Gastrocnemius medialis (tissue), 4 donors: ENCODE measurements around the gene SMIM10L1. TPM values are rescaled to one million over a fixed set of nuclear protein-coding genes. Genes with fewer than 3 reads are reported as not detected.

ENCODE experiments used
- ATAC-seq, 2 donors: fragments of 150-250 bp; one replicate each; pipeline ENCODE4 v1.9.1; 2016
- DNase-seq, 2 donors: peaks; one replicate each; pipeline ENCODE4 v3.0.0-alpha.2; 2019
- H3K27ac ChIP-seq, 4 donors: fragments of 200-600 bp; sonication (generic); 1 replicate in 1 of 4; 2 replicates in 3 of 4; pipeline ENCODE4 v1.5.1; 2016 to 2018; ENCODE audit warnings: mild to moderate bottlenecking in 2 of 4, moderate library complexity in 1 of 4
- H3K27me3 ChIP-seq, 3 donors: fragments of 200-600 bp; sonication (generic) in 2 of 3; 1 replicate in 1 of 3; 2 replicates in 2 of 3; pipeline versions ENCODE4 v1.5.1 to v1.6.0; 2016 to 2019; ENCODE audit warnings: mild to moderate bottlenecking in 1 of 3, moderate library complexity in 1 of 3
- H3K36me3 ChIP-seq, 2 donors: fragments of 200-600 bp; sonication (generic) in 1 of 2; one replicate each; pipeline ENCODE4 v1.5.1; 2017 to 2018
- H3K4me1 ChIP-seq, 2 donors: fragments of 200-600 bp; sonication (generic) in 1 of 2; one replicate each; pipeline ENCODE4 v1.5.1; 2016 to 2017; ENCODE audit warnings: mild to moderate bottlenecking in 2 of 2
- H3K4me3 ChIP-seq, 4 donors: fragments of 200-600 bp; sonication (generic) in 3 of 4; 1 replicate in 1 of 4; 2 replicates in 3 of 4; pipeline ENCODE4 v1.5.1; 2016 to 2019; ENCODE audit warnings: mild to moderate bottlenecking in 2 of 4
- H3K9me3 ChIP-seq, 3 donors: fragments of 200-600 bp; sonication (generic) in 2 of 3; 1 replicate in 1 of 3; 2 replicates in 2 of 3; pipeline ENCODE4 v1.5.1; 2016 to 2019
- CTCF ChIP-seq, 5 experiments: fragments of 450-650 bp in 3 of 5; fragments of 200-600 bp in 2 of 5; sonication (generic) in 2 of 5; IDR thresholded peaks in 4 of 5; conservative IDR thresholded peaks in 1 of 5; 1 replicate in 4 of 5; 2 replicates in 1 of 5; pipeline ENCODE4 v1.5.1; 2016 to 2019; ENCODE audit warnings: antibody characterized with exemption in 5 of 5, mild to moderate bottlenecking in 3 of 5, moderate library complexity in 3 of 5
- POLR2A ChIP-seq, 2 donors: fragments of 450-650 bp; IDR thresholded peaks; one replicate each; pipeline ENCODE4 v1.6.1; 2017; ENCODE audit warnings: antibody characterized with exemption in 2 of 2, mild to moderate bottlenecking in 2 of 2, moderate library complexity in 2 of 2
- in situ Hi-C, 4 donors: fragments of 200-750 bp; cut with MboI; loops; one replicate each; pipeline versions ENCODE4 v1.15.0 to v1.8.0; 2017; ENCODE audit warnings: low sequenced_read_pairs in 4 of 4
- intact Hi-C: fragments of 100-400 bp; cut with DNase I; formaldehyde crosslinking; loops from one replicate; pipeline ENCODE4 v1.15.1; 2023; ENCODE audit warnings: low total_unique reads
- total RNA-seq, 4 donors: library from RNA; depleted of rRNA; stranded (reverse); fragments of >200 nt; gene quantifications; one replicate each; pipeline versions ENCODE4 v1.1.0 to v1.2.3, GENCODE V29; 2016

SMIM10L1 gene
- total RNA-seq, 4 donors from 2014 or later = 13.4 to 20.7 (median 16.2) TPM

- Histone ChIP-seq H3K4me1 (no peaks in the 10 kb centered on the region), H3K4me3 (no peak overlapping the region), H3K27me3 (no peaks in the 10 kb centered on the region), H3K36me3 (no peaks in the 10 kb centered on the region), H3K9me3 (no peaks in the 10 kb centered on the region), H3K27ac (no peak overlapping the region)
- DNase-seq (no peak), ATAC-seq (no peak)
- intact Hi-C loops (no loop called here), in situ Hi-C loops (loop anchor here in 1 of 4 donors (25.0 kb wide), 1 partner anchor 570 kb away; the partner anchor contains the start of gene MAGOHB)
- TF ChIP-seq CTCF (IDR thresholded peaks at IDR 0.05 in 4 of 5, conservative IDR thresholded peaks at IDR 0.05 in 1 of 5) = no peak
- no peak for TF ChIP-seq POLR2A (IDR thresholded peaks at IDR 0.05)
Observed at GRCh38 chr12:11182529-11182928, 11.5 kb downstream of the SMIM10L1 start.

GRCh38 chr12:11183011-11183410, 12.0 kb downstream of the SMIM10L1 start:
- intact Hi-C loops = no loop called here

GRCh38 chr12:11186837-11187236, 15.8 kb downstream of the SMIM10L1 start, which contains the start of gene TAS2R42:
Gene TAS2R42, minus strand, starts transcription at chr12:11186937. Its CDS starts 0 bp downstream, at chr12:11186937.
- ATAC-seq (no peak), DNase-seq (no peak)
- no peaks in the 10 kb centered on the region for H3K36me3 ChIP-seq
- no peaks in the 10 kb centered on the region for H3K27me3 ChIP-seq
- no peak for TF ChIP-seq POLR2A (IDR thresholded peaks at IDR 0.05)
- no peak for TF ChIP-seq CTCF (IDR thresholded peaks at IDR 0.05 in 4 of 5, conservative IDR thresholded peaks at IDR 0.05 in 1 of 5)
- in situ Hi-C loops = loop anchor here in 1 of 4 donors (25.0 kb wide), 1 partner anchor 575 kb away; the partner anchor contains the start of gene MAGOHB
- no peak within 1 kb of the TSS for H3K27ac ChIP-seq
- no peak within 1 kb of the TSS for H3K4me3 ChIP-seq
- intact Hi-C loops = no loop called here
- H3K4me1 ChIP-seq = no peaks in the 10 kb centered on the region
- H3K9me3 ChIP-seq = no peaks in the 10 kb centered on the region

More at GRCh38 chr12:11183011-11183410, 12.0 kb downstream of the SMIM10L1 start:
- Histone ChIP-seq H3K9me3 (no peaks in the 10 kb centered on the region), H3K4me3 (no peak overlapping the region), H3K27me3 (no peaks in the 10 kb centered on the region), H3K36me3 (no peaks in the 10 kb centered on the region), H3K27ac (no peak overlapping the region), H3K4me1 (no peaks in the 10 kb centered on the region)
- in situ Hi-C loops = loop anchor here in 1 of 4 donors (25.0 kb wide), 1 partner anchor 571 kb away; the partner anchor contains the start of gene MAGOHB
- no peak for DNase-seq
- ATAC-seq = no peak
- TF ChIP-seq CTCF (IDR thresholded peaks at IDR 0.05 in 4 of 5, conservative IDR thresholded peaks at IDR 0.05 in 1 of 5) (no peak), POLR2A (IDR thresholded peaks at IDR 0.05) (no peak)

GRCh38 chr12:11202811-11203210, 31.8 kb downstream of the SMIM10L1 start:
- no peak overlapping the region for H3K27ac ChIP-seq
- no peaks in the 10 kb centered on the region for H3K9me3 ChIP-seq
- DNase-seq (no peak), ATAC-seq (no peak)
- no peaks in the 10 kb centered on the region for H3K36me3 ChIP-seq
- no peaks in the 10 kb centered on the region for H3K4me1 ChIP-seq
- intact Hi-C loops = loop anchor here (10.0 kb wide), 1 partner anchor 282 kb away; no protein-coding TSS in a partner anchor
- TF ChIP-seq CTCF (IDR thresholded peaks at IDR 0.05 in 4 of 5, conservative IDR thresholded peaks at IDR 0.05 in 1 of 5) (no peak), POLR2A (IDR thresholded peaks at IDR 0.05) (no peak)
- H3K27me3 ChIP-seq = no peaks in the 10 kb centered on the region
- in situ Hi-C loops = loop anchor here in 1 of 4 donors (10.0 kb wide), 1 partner anchor 428 kb away; no protein-coding TSS in a partner anchor
- no peak overlapping the region for H3K4me3 ChIP-seq
